Measurements from ENCODE around the gene DCLK1.

The DCLK1 gene

GRCh38 chr13:35865341-35866240 lies 265.6 kb downstream of the DCLK1 start:
- no peak for DNase-seq (ENCODE audit: low read depth)
- TF ChIP-seq CTCF (conservative IDR thresholded peaks at IDR 0.05; ENCODE audit: low read depth, low read length): no peak
- no peak overlapping the region for H3K4me3 ChIP-seq (ENCODE audit: low read depth, low read length)

GRCh38 chr13:35860661-35861060 lies 270.5 kb downstream of the DCLK1 start:
- no peak for DNase-seq (ENCODE audit: low read depth)
- H3K4me3 ChIP-seq (ENCODE audit: low read depth, low read length): no peak overlapping the region
- no peak for TF ChIP-seq CTCF (conservative IDR thresholded peaks at IDR 0.05; ENCODE audit: low read depth, low read length)

- no peak for TF ChIP-seq CTCF (conservative IDR thresholded peaks at IDR 0.05; ENCODE audit: low read depth, low read length)
- H3K4me3 ChIP-seq (ENCODE audit: low read depth, low read length): no peak overlapping the region
- no peak for DNase-seq (ENCODE audit: low read depth)
Observed at GRCh38 chr13:35859981-35860380, 271.2 kb downstream of the DCLK1 start.

GRCh38 chr13:35858665-35859064 lies 272.5 kb downstream of the DCLK1 start:
- no peak overlapping the region for H3K4me3 ChIP-seq (ENCODE audit: low read depth, low read length)

GRCh38 chr13:35857769-35858168 lies 273.4 kb downstream of the DCLK1 start:
- peak; percentile 75 for DNase-seq (ENCODE audit: low read depth)
- TF ChIP-seq CTCF (conservative IDR thresholded peaks at IDR 0.05; ENCODE audit: low read depth, low read length): no peak
- no peak overlapping the region for H3K4me3 ChIP-seq (ENCODE audit: low read depth, low read length)

More at GRCh38 chr13:35858665-35859064, 272.5 kb downstream of the DCLK1 start:
- TF ChIP-seq CTCF (conservative IDR thresholded peaks at IDR 0.05; ENCODE audit: low read depth, low read length): no peak
- DNase-seq (ENCODE audit: low read depth): peak; percentile 57

- no peak for TF ChIP-seq CTCF (conservative IDR thresholded peaks at IDR 0.05; ENCODE audit: low read depth, low read length)
- no peak for DNase-seq (ENCODE audit: low read depth)
- H3K4me3 ChIP-seq (ENCODE audit: low read depth, low read length): no peak overlapping the region
Observed at GRCh38 chr13:35856721-35857364, 274.3 kb downstream of the DCLK1 start.
